ENCODE data around the gene COL24A1.
"Not testable (repeated sequence)": the region's sequence is repeated elsewhere in the genome, so short reads cannot be mapped to it uniquely, and the experiment has no call there.

Gene COL24A1

GRCh38 chr1:86147755-86148154 lies 8.8 kb downstream of the COL24A1 start:
- H3K9me3 ChIP-seq (ENCODE audit: low read depth, low read length) = no peaks in the 10 kb centered on the region
- no peak overlapping the region for H3K9ac ChIP-seq (ENCODE audit: insufficient read length)
- TF ChIP-seq EZH2 (IDR thresholded peaks at IDR 0.05) (no peak), FOXP2 (optimal IDR thresholded peaks at IDR 0.05; ENCODE audit: control extremely low read depth, extremely low read length, insufficient read depth) (no peak), POLR2AphosphoS5 (IDR thresholded peaks at IDR 0.05; ENCODE audit: borderline replicate concordance, low read depth, low read length) (no peak)
- no peaks in the 10 kb centered on the region for H3K36me3 ChIP-seq (ENCODE audit: insufficient read depth, low read length)
- no peak for DNase-seq (ENCODE audit: low read depth, low spot score)
- no peak overlapping the region for H3K4me3 ChIP-seq
- H3K27ac ChIP-seq = no peak overlapping the region

GRCh38 chr1:86146566-86146965 lies 10.0 kb downstream of the COL24A1 start:
- no peak for DNase-seq (ENCODE audit: low read depth, low spot score)
- no peak overlapping the region for H3K4me3 ChIP-seq
- TF ChIP-seq POLR2AphosphoS5 (IDR thresholded peaks at IDR 0.05; ENCODE audit: borderline replicate concordance, low read depth, low read length) = no peak
- no peak for TF ChIP-seq EZH2 (IDR thresholded peaks at IDR 0.05)
- TF ChIP-seq FOXP2 (optimal IDR thresholded peaks at IDR 0.05; ENCODE audit: control extremely low read depth, extremely low read length, insufficient read depth) = no peak

GRCh38 chr1:86140281-86140880 lies 16.2 kb downstream of the COL24A1 start:
- no peak for DNase-seq (ENCODE audit: low read depth, low spot score)
- TF ChIP-seq POLR2AphosphoS5 (IDR thresholded peaks at IDR 0.05; ENCODE audit: borderline replicate concordance, low read depth, low read length) (no peak), EZH2 (IDR thresholded peaks at IDR 0.05) (no peak), FOXP2 (optimal IDR thresholded peaks at IDR 0.05; ENCODE audit: control extremely low read depth, extremely low read length, insufficient read depth) (no peak)
- no peak overlapping the region for H3K9ac ChIP-seq (ENCODE audit: insufficient read length)
- H3K27ac ChIP-seq = no peak overlapping the region
- H3K9me3 ChIP-seq (ENCODE audit: low read depth, low read length) = no peaks in the 10 kb centered on the region
- H3K4me3 ChIP-seq = no peak overlapping the region
- no peaks in the 10 kb centered on the region for H3K36me3 ChIP-seq (ENCODE audit: insufficient read depth, low read length)

More at GRCh38 chr1:86146566-86146965, 10.0 kb downstream of the COL24A1 start:
- no peak overlapping the region for H3K9ac ChIP-seq (ENCODE audit: insufficient read length)
- no peaks in the 10 kb centered on the region for H3K36me3 ChIP-seq (ENCODE audit: insufficient read depth, low read length)
- no peaks in the 10 kb centered on the region for H3K9me3 ChIP-seq (ENCODE audit: low read depth, low read length)
- no peak overlapping the region for H3K27ac ChIP-seq

- no peak for DNase-seq (ENCODE audit: low read depth, low spot score)
Observed at GRCh38 chr1:86138746-86139145, 17.8 kb downstream of the COL24A1 start.

GRCh38 chr1:86137436-86137835 lies 19.1 kb downstream of the COL24A1 start:
- H3K36me3 ChIP-seq (ENCODE audit: insufficient read depth, low read length) = no peaks in the 10 kb centered on the region
- 0 out of 2 replicates have a peak overlapping the region, but pooled peaks have one; percentile 7 for H3K27ac ChIP-seq
- no peak overlapping the region for H3K9ac ChIP-seq (ENCODE audit: insufficient read length)
- DNase-seq (ENCODE audit: low read depth, low spot score) = no peak
- H3K9me3 ChIP-seq (ENCODE audit: low read depth, low read length) = no peaks in the 10 kb centered on the region
- no peak overlapping the region for H3K4me3 ChIP-seq
- TF ChIP-seq POLR2AphosphoS5 (IDR thresholded peaks at IDR 0.05; ENCODE audit: borderline replicate concordance, low read depth, low read length) = no peak
- TF ChIP-seq FOXP2 (optimal IDR thresholded peaks at IDR 0.05; ENCODE audit: control extremely low read depth, extremely low read length, insufficient read depth) = no peak

More at GRCh38 chr1:86138746-86139145, 17.8 kb downstream of the COL24A1 start:
- H3K9ac ChIP-seq (ENCODE audit: insufficient read length) = no peak overlapping the region
- no peak overlapping the region for H3K27ac ChIP-seq
- H3K36me3 ChIP-seq (ENCODE audit: insufficient read depth, low read length) = no peaks in the 10 kb centered on the region
- H3K4me3 ChIP-seq = no peak overlapping the region
- no peak for TF ChIP-seq EZH2 (IDR thresholded peaks at IDR 0.05)
- no peak for TF ChIP-seq POLR2AphosphoS5 (IDR thresholded peaks at IDR 0.05; ENCODE audit: borderline replicate concordance, low read depth, low read length)
- TF ChIP-seq FOXP2 (optimal IDR thresholded peaks at IDR 0.05; ENCODE audit: control extremely low read depth, extremely low read length, insufficient read depth) = no peak
- H3K9me3 ChIP-seq (ENCODE audit: low read depth, low read length) = no peaks in the 10 kb centered on the region

- no peak for DNase-seq (ENCODE audit: low read depth, low spot score)
- no peak overlapping the region for H3K27ac ChIP-seq
- H3K9ac ChIP-seq (ENCODE audit: insufficient read length) = no peak overlapping the region
- H3K4me3 ChIP-seq = no peak overlapping the region
- TF ChIP-seq EZH2 (IDR thresholded peaks at IDR 0.05) (no peak), FOXP2 (optimal IDR thresholded peaks at IDR 0.05; ENCODE audit: control extremely low read depth, extremely low read length, insufficient read depth) (no peak), POLR2AphosphoS5 (IDR thresholded peaks at IDR 0.05; ENCODE audit: borderline replicate concordance, low read depth, low read length) (no peak)
- no peaks in the 10 kb centered on the region for H3K9me3 ChIP-seq (ENCODE audit: low read depth, low read length)
- no peaks in the 10 kb centered on the region for H3K36me3 ChIP-seq (ENCODE audit: insufficient read depth, low read length)
Observed at GRCh38 chr1:86119214-86119764, 37.3 kb downstream of the COL24A1 start.

GRCh38 chr1:86114816-86115400 lies 41.7 kb downstream of the COL24A1 start:
- no peak overlapping the region for H3K4me3 ChIP-seq
- TF ChIP-seq FOXP2 (optimal IDR thresholded peaks at IDR 0.05; ENCODE audit: control extremely low read depth, extremely low read length, insufficient read depth) = no peak
- TF ChIP-seq EZH2 (IDR thresholded peaks at IDR 0.05) = no peak
- H3K27ac ChIP-seq = no peak overlapping the region
- no peaks in the 10 kb centered on the region for H3K9me3 ChIP-seq (ENCODE audit: low read depth, low read length)
- H3K36me3 ChIP-seq (ENCODE audit: insufficient read depth, low read length) = no peaks in the 10 kb centered on the region
- DNase-seq (ENCODE audit: low read depth, low spot score) = no peak
- no peak overlapping the region for H3K9ac ChIP-seq (ENCODE audit: insufficient read length)

GRCh38 chr1:86114236-86114635 lies 42.3 kb downstream of the COL24A1 start:
- Histone ChIP-seq H3K9ac (ENCODE audit: insufficient read length) (no peak overlapping the region), H3K4me3 (no peak overlapping the region), H3K27ac (no peak overlapping the region), H3K9me3 (ENCODE audit: low read depth, low read length) (no peaks in the 10 kb centered on the region), H3K36me3 (ENCODE audit: insufficient read depth, low read length) (no peaks in the 10 kb centered on the region)
- TF ChIP-seq EZH2 (IDR thresholded peaks at IDR 0.05) = no peak
- TF ChIP-seq FOXP2 (optimal IDR thresholded peaks at IDR 0.05; ENCODE audit: control extremely low read depth, extremely low read length, insufficient read depth) = no peak
- no peak for TF ChIP-seq POLR2AphosphoS5 (IDR thresholded peaks at IDR 0.05; ENCODE audit: borderline replicate concordance, low read depth, low read length)
- no peak for DNase-seq (ENCODE audit: low read depth, low spot score)

- H3K9me3 ChIP-seq (ENCODE audit: low read depth, low read length); H3K27ac ChIP-seq; H3K4me3 ChIP-seq; H3K36me3 ChIP-seq (ENCODE audit: insufficient read depth, low read length); DNase-seq (ENCODE audit: low read depth, low spot score); H3K9ac ChIP-seq (ENCODE audit: insufficient read length): not testable (repeated sequence)
Observed at GRCh38 chr1:86111590-86111989, 45.0 kb downstream of the COL24A1 start.
